ENCODE data around the gene PUSL1.

Gene PUSL1

DNA sequence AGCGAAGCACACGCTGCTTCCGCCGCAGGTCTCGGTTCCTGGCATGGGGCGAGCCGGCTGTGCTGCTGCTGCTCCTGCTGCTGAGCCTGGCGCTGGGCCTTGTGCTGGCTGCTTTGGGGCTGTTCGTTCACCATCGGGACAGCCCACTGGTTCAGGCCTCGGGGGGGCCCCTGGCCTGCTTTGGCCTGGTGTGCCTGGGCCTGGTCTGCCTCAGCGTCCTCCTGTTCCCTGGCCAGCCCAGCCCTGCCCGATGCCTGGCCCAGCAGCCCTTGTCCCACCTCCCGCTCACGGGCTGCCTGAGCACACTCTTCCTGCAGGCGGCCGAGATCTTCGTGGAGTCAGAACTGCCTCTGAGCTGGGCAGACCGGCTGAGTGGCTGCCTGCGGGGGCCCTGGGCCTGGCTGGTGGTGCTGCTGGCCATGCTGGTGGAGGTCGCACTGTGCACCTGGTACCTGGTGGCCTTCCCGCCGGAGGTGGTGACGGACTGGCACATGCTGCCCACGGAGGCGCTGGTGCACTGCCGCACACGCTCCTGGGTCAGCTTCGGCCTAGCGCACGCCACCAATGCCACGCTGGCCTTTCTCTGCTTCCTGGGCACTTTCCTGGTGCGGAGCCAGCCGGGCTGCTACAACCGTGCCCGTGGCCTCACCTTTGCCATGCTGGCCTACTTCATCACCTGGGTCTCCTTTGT, 25.3 kb downstream of the PUSL1 start:
- TF ChIP-seq, protein P1, sequence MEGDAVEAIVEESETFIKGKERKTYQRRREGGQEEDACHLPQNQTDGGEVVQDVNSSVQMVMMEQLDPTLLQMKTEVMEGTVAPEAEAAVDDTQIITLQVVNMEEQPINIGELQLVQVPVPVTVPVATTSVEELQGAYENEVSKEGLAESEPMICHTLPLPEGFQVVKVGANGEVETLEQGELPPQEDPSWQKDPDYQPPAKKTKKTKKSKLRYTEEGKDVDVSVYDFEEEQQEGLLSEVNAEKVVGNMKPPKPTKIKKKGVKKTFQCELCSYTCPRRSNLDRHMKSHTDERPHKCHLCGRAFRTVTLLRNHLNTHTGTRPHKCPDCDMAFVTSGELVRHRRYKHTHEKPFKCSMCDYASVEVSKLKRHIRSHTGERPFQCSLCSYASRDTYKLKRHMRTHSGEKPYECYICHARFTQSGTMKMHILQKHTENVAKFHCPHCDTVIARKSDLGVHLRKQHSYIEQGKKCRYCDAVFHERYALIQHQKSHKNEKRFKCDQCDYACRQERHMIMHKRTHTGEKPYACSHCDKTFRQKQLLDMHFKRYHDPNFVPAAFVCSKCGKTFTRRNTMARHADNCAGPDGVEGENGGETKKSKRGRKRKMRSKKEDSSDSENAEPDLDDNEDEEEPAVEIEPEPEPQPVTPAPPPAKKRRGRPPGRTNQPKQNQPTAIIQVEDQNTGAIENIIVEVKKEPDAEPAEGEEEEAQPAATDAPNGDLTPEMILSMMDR (IDR thresholded peaks at IDR 0.05; ENCODE audit: control insufficient read depth, insufficient read depth, low read depth, low read length, missing control alignments): no peak
- DNase-seq (ENCODE audit: low read depth): no peak
- no peak overlapping the region for H3K4me3 ChIP-seq (ENCODE audit: control insufficient read depth, low read depth, low read length)

DNA sequence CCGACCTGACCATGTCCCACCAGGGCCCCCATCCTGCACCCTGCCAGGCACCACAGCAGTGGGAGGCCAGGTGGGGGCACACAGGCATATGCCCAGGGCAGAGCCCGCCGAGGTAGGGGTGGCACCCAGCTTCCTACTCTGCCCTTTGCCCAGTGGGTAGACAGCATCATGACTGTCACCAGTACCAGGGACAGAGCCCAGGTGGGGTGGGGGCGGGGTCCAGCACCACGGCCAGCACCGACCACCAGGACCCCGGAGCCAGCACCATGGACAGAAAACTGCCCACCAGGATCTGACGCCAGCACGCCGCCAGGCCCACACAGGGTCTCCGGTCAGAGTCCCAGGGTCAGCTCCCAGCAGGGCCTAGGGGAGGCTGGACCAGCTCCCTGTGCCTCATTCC, 26.4 kb downstream of the PUSL1 start:
- no peak for DNase-seq (ENCODE audit: low read depth)
- H3K4me3 ChIP-seq (ENCODE audit: control insufficient read depth, low read depth, low read length): no peak overlapping the region
- TF ChIP-seq, protein P1 (IDR thresholded peaks at IDR 0.05; ENCODE audit: control insufficient read depth, insufficient read depth, low read depth, low read length, missing control alignments): no peak

DNA sequence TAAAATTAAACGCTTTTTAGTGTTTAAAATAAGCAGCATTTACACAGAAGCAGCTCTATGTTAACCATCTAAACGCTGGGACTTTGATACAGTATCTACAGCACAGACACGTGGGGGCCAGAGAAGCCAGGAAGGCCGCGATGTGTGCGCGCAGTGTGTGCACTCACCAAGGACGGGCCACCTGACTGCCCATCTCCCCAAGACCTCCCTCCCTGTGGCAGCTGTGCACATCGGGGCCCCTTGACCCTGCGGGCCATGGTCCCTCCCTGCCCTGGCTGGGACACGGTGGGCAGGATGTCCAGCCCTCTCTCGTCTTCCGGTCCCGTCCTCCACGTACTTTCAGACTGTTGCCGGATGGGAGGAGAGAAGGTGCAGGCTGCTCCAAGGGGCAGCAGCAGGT, 26.9 kb downstream of the PUSL1 start:
- TF ChIP-seq, protein P1 (IDR thresholded peaks at IDR 0.05; ENCODE audit: control insufficient read depth, insufficient read depth, low read depth, low read length, missing control alignments): no peak
- no peak overlapping the region for H3K4me3 ChIP-seq (ENCODE audit: control insufficient read depth, low read depth, low read length)
- no peak for DNase-seq (ENCODE audit: low read depth)

DNA sequence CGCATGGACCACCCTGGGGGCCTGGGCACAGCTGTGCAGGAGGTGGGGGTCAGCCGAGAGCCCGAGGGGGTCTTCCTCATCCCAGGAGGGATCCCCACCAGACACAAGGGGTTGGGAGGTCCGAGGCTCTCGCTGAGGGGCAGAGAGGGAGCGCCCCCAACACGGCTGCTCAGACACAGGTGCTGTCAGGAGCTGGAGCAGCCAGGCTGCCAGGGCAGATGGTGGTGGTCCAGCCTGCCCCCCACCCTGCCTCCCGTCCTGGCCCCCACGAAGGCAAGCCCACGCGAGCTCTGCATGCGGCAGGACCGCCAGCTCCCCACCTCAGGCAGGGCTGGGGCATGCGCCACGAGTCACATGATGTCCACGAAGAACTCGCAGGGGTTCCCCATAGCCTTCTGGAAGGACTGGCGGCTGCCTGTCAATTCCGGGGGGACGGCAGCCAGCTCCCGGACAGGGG, 27.4 kb downstream of the PUSL1 start:
- no peak overlapping the region for H3K4me3 ChIP-seq (ENCODE audit: control insufficient read depth, low read depth, low read length)
- DNase-seq (ENCODE audit: low read depth): no peak
- TF ChIP-seq, protein P1 (IDR thresholded peaks at IDR 0.05; ENCODE audit: control insufficient read depth, insufficient read depth, low read depth, low read length, missing control alignments): no peak

DNA sequence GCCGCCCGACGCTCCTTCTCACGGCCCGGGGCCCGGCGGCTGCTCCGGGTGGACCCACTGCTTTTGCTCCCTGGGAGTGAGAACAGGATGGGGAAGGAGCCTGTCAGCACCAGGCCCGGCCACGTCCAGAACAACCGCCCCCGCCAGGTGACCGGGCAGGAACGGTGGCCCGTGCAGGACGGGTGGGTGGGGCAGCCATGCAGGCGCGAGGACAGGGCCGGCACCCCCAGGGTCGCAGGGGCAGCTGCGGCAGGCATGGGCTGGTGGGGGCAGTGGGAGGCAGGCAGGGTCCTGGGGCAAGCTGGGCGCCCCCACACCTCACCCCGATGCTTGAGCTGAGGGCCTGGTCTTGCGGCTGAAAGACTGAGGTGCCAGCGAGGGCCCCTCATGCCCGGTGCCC, 28.0 kb downstream of the PUSL1 start:
- no peak for DNase-seq (ENCODE audit: low read depth)
- H3K4me3 ChIP-seq (ENCODE audit: control insufficient read depth, low read depth, low read length): no peak overlapping the region
- TF ChIP-seq, protein P1 (IDR thresholded peaks at IDR 0.05; ENCODE audit: control insufficient read depth, insufficient read depth, low read depth, low read length, missing control alignments): no peak

DNA sequence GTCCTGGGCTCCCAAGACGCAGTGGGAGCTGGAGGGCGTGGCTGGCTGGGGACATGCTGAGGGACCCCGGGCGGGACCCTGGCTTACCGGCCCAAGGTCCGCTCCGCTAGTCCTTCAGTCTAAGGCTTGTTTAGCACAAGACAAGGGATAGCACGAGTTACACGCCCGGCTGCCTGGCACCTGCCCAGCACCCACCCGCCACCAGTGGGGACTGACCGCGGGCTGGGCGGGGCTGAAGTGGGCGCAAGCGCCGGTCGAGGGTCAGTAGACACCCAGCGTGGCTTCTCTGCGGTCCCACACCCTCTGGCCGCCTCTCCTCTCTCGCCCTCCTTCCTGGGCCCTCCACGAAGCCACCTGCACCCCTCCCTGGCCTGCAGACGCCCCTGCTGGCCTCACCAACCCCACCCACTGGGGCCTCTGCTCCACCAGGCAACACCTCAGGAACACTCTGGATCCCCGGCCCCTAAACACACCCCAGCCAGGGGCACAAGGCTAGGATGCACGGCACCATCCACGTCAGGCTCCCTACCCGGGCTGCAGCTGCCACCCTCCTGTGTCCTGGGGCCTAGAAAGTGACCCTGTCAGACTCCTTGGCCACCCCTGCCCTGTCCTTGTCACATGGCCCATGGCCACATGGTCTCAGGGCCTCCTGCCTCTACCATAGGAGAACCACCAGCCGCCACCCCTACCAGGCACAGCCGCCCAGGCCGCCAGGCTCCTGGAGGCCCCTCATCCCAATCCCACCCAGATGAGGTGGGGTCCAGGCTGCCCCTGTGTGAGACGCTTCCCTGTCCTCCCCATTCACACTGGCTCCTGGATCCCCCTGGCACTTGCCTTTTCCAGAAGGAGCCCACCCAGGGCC, 28.8 kb downstream of the PUSL1 start:
- no peak for DNase-seq (ENCODE audit: low read depth)

More for the DNA sequence above, 28.8 kb downstream of the PUSL1 start:
- no peak overlapping the region for H3K4me3 ChIP-seq (ENCODE audit: control insufficient read depth, low read depth, low read length)
- TF ChIP-seq, protein P1 (IDR thresholded peaks at IDR 0.05; ENCODE audit: control insufficient read depth, insufficient read depth, low read depth, low read length, missing control alignments): no peak
